K562 (cell line): ENCODE data around the gene FBN3. TPM values are rescaled to one million over a fixed set of nuclear protein-coding genes. Genes with fewer than 3 reads are reported as not detected.

Experiments
- ATAC-seq: fragments of 200-7000 bp; cut with Tn5 transposase; 3 replicates; pipeline ENCODE4 v1.9.1; 2020; ENCODE audit warnings: moderate library complexity
- BruUV-seq: library from RNA; stranded (reverse); fragments of 400-500 nt; replicated peaks from 2 replicates; lab custom pipeline; 2021; lab: Mats Ljungman, UMichigan
- CTCF ChIA-PET: fragments of 300-600 bp; formaldehyde crosslinking; extraction: SDS; loops from one replicate; lab custom pipeline; 2021; ENCODE audit warnings: low intra/inter-chr PET ratio; lab: Yijun Ruan, JAX
- POLR2A ChIA-PET: fragments of 300-600, 350-650 bp; sonication (Branson Sonifier 250); formaldehyde crosslinking; extraction: SDS; loops from one replicate; lab custom pipeline; 2021; ENCODE audit warnings: antibody characterized with exemption, inconsistent platforms; lab: Yijun Ruan, JAX
- DNase-seq, 4 experiments: peaks; one replicate each; pipeline versions ENCODE4 v3.0.0 to v3.0.0-alpha.2; 2011 to 2018; ENCODE audit warnings: low spot score in 3 of 4, mixed read lengths in 3 of 4; ENCODE audit errors: extremely low read depth in 1 of 4
- FAIRE-seq: peaks from 2 replicates; lab custom pipeline; 2011; peaks lifted over from hg19 to GRCh38; lab: Jason Lieb, UNC
- H2AFZ ChIP-seq: 2 replicates; pipeline ENCODE4 v1.6.0; 2011; ENCODE audit warnings: low read depth, low read length, control low read depth, inconsistent platforms
- H3K27ac ChIP-seq: fragments of 200-600 bp; 3 replicates; pipeline ENCODE4 v1.8.0; 2011; ENCODE audit warnings: low read depth, mild to moderate bottlenecking, control low read depth, inconsistent platforms, low read length, moderate library complexity, mixed read lengths; ENCODE audit errors: extremely low read depth
- H3K27me3 ChIP-seq, 2 experiments: fragments of 300-600 bp in 1 of 2; 2 replicates in 1 of 2; 3 replicates in 1 of 2; pipeline versions ENCODE4 v1.6.0 to v1.8.0; 2011; ENCODE audit warnings: inconsistent platforms in 2 of 2, low read length in 2 of 2, mild to moderate bottlenecking in 1 of 2, mixed read lengths in 1 of 2, moderate library complexity in 1 of 2; ENCODE audit not compliant: control insufficient read depth in 2 of 2, insufficient read depth in 2 of 2
- H3K36me3 ChIP-seq: fragments of 300-600 bp; 3 replicates; pipeline ENCODE4 v1.8.0; 2011; ENCODE audit warnings: mild to moderate bottlenecking, low read length, inconsistent platforms; ENCODE audit not compliant: control insufficient read depth, insufficient read depth
- H3K4me1 ChIP-seq, 2 experiments: fragments of 200-600 bp in 1 of 2; replicated peaks in 1 of 2; 2 replicates in 1 of 2; 3 replicates in 1 of 2; pipeline versions ENCODE4 v1.5.1 to v1.8.0; 2011; ENCODE audit warnings: inconsistent platforms in 2 of 2, low read length in 2 of 2, mild to moderate bottlenecking in 1 of 2, mixed read lengths in 1 of 2, moderate library complexity in 1 of 2; ENCODE audit not compliant: control insufficient read depth in 2 of 2, insufficient read depth in 2 of 2
- H3K4me2 ChIP-seq: 2 replicates; pipeline ENCODE4 v1.6.1; 2011; ENCODE audit warnings: low read length, control low read depth, inconsistent platforms, mixed read lengths; ENCODE audit not compliant: insufficient read depth
- H3K4me3 ChIP-seq: fragments of 200-600 bp; sonication (generic), shearing (Covaris generic); 2 replicates; pipeline ENCODE4 v1.5.1; 2016; ENCODE audit warnings: control low read depth, inconsistent platforms
- H3K79me2 ChIP-seq: fragments of 200-600 bp; 3 replicates; pipeline ENCODE4 v1.8.0; 2011; ENCODE audit warnings: low read length, inconsistent platforms; ENCODE audit not compliant: control insufficient read depth, insufficient read depth
- H3K9ac ChIP-seq, 2 experiments: 2 replicates each; pipeline versions ENCODE4 v1.6.0 to v1.6.1; 2011; ENCODE audit warnings: low read depth in 2 of 2, low read length in 2 of 2, control low read depth in 1 of 2, inconsistent platforms in 1 of 2, mild to moderate bottlenecking in 1 of 2, mixed read lengths in 1 of 2; ENCODE audit not compliant: insufficient read depth in 1 of 2
- H3K9me1 ChIP-seq: one replicate; pipeline ENCODE4 v1.6.0; 2011; ENCODE audit warnings: inconsistent platforms, mild to moderate bottlenecking, low read length, moderate library complexity; ENCODE audit not compliant: control insufficient read depth, insufficient read depth
- H3K9me3 ChIP-seq: replicated peaks from 2 replicates; pipeline ENCODE4 v1.5.1; 2011; ENCODE audit warnings: low read depth, low read length, inconsistent platforms; ENCODE audit not compliant: control insufficient read depth, insufficient read depth
- H4K20me1 ChIP-seq: replicated peaks from 2 replicates; pipeline ENCODE4 v1.6.1; 2011; ENCODE audit warnings: low read length, inconsistent platforms, mixed read lengths; ENCODE audit not compliant: control insufficient read depth, insufficient read depth
- COPS2 ChIP-seq: fragments of 450-650 bp; conservative IDR thresholded peaks from 2 replicates; pipeline ENCODE4 v1.6.1; 2016; ENCODE audit warnings: mild to moderate bottlenecking, moderate library complexity
- HNRNPH1 ChIP-seq: fragments of 200-400 bp; formaldehyde crosslinking; optimal IDR thresholded peaks from 2 replicates; pipeline ENCODE3; 2017; ENCODE audit warnings: low read depth, mild to moderate bottlenecking, low read length, moderate library complexity
- ILK ChIP-seq: fragments of 450-650 bp; IDR thresholded peaks from 2 replicates; pipeline ENCODE4 v1.6.1; 2016; ENCODE audit warnings: missing genetic modification characterization, low read depth, mild to moderate bottlenecking, missing compliant biosample characterization, moderate library complexity, borderline replicate concordance
- KAT7 ChIP-seq: sonication (generic); formaldehyde crosslinking; IDR thresholded peaks from 2 replicates; pipeline ENCODE4 v1.8.0; 2022; ENCODE audit warnings: missing genetic modification reagents, mild to moderate bottlenecking, borderline replicate concordance
- MYNN ChIP-seq, 2 experiments: sonication (generic); formaldehyde crosslinking in 1 of 2; IDR thresholded peaks; 2 replicates each; pipeline versions ENCODE4 v1.5.0 to v1.6.1; 2016 to 2020; ENCODE audit warnings: antibody characterized with exemption in 1 of 2, missing genetic modification reagents in 1 of 2
- PURB ChIP-seq: sonication (generic); formaldehyde crosslinking; IDR thresholded peaks from 2 replicates; pipeline ENCODE4 v1.9.0; 2021; ENCODE audit warnings: low read depth, mild to moderate bottlenecking, missing genetic modification reagents
- SMAD2 ChIP-seq: fragments of 150-350 bp; IDR thresholded peaks from 2 replicates; pipeline ENCODE4 v1.6.1; 2014; ENCODE audit warnings: low read depth, mild to moderate bottlenecking, low read length
- TCFL5 ChIP-seq: fragments of 250-450 bp; sonication (Bioruptor Pico); conservative IDR thresholded peaks from 2 replicates; pipeline ENCODE4 v1.6.1; 2021; ENCODE audit warnings: mild to moderate bottlenecking, moderate library complexity, matching md5 sums
- ZNF444 ChIP-seq: fragments of 250-450 bp; sonication (Bioruptor Pico); IDR thresholded peaks from 2 replicates; pipeline ENCODE4 v1.4.0; 2020; ENCODE audit warnings: mild to moderate bottlenecking, moderate library complexity
- ZNF778 ChIP-seq: fragments of 450-650 bp; formaldehyde crosslinking; IDR thresholded peaks from 2 replicates; pipeline ENCODE4 v1.4.0; 2020; ENCODE audit warnings: mild to moderate bottlenecking, moderate library complexity
- ZSCAN32 ChIP-seq: fragments of 450-650 bp; formaldehyde crosslinking; IDR thresholded peaks from 2 replicates; pipeline ENCODE4 v1.4.0; 2020; ENCODE audit warnings: mild to moderate bottlenecking, moderate library complexity
- WGBS: fragments of 100-300 bp; shearing (Covaris generic); methylation state at CpG from one replicate; pipeline ENCODE4 v1.1.6; 2016; ENCODE audit warnings: low coverage, mixed read lengths; ENCODE audit not compliant: insufficient coverage; ENCODE audit errors: missing lambda C conversion rate; 5-methylcytosine and 5-hydroxymethylcytosine counted together
- in situ Hi-C: fragments of 300-500 bp; cut with MboI; formaldehyde crosslinking; loops from 4 replicates; pipeline ENCODE4 v1.15.0; 2018; ENCODE audit warnings: inconsistent platforms, mixed read lengths
- intact Hi-C: fragments of 100-400 bp; cut with micrococcal nuclease; formaldehyde crosslinking; loops from 2 replicates; pipeline ENCODE4 v1.14.2; 2022
- polyA plus RNA-seq, 8 experiments: library from polyadenylated mRNA; depleted of rRNA in 4 of 8; stranded (reverse) in 5 of 8; unstranded in 3 of 8; fragments of >200 nt; fragmentation: Nextera tagmentation in 2 of 8; fragmentation: Illumina TruSeq in 1 of 8; extraction: Ambion mirVana in 2 of 8; extraction: Trizol in 1 of 8; gene quantifications; 2 replicates each; pipeline versions ENCODE4 v1.2.1 to v1.2.3, GENCODE V29; 2011 to 2014; ENCODE audit warnings: inconsistent platforms in 1 of 8, missing spikeins in 1 of 8
- total RNA-seq, 7 experiments: library from RNA; depleted of rRNA in 6 of 7; stranded (reverse); fragments of >200 nt in 6 of 7; fragmentation: Illumina TruSeq in 2 of 7; extraction: Trizol in 2 of 7; gene quantifications; 2 replicates each; pipeline versions ENCODE4 v1.2.1 to v1.2.3, GENCODE V29; 2011 to 2021; ENCODE audit warnings: low replicate concordance in 1 of 7
- TF ChIP-seq, protein P1 (sequence below): fragments of 250-450 bp; sonication (Bioruptor Pico); IDR thresholded peaks from 2 replicates; pipeline ENCODE4 v1.8.0; 2022; ENCODE audit warnings: moderate library complexity, mild to moderate bottlenecking, inconsistent platforms
- TF ChIP-seq, protein P2 (sequence below): fragments of 250-450 bp; sonication (Bioruptor Pico); IDR thresholded peaks from 2 replicates; pipeline ENCODE4 v1.8.0; 2022; ENCODE audit warnings: inconsistent platforms, mild to moderate bottlenecking, moderate library complexity, borderline replicate concordance

FBN3 gene
- total and polyA plus RNA-seq, 9 of the 15 experiments (the other 6 are each of a cell fraction or from before 2014, with no cell fraction given) = under 0.01 to 0.29 (median 0.01) TPM; not detected in 4

DNA sequence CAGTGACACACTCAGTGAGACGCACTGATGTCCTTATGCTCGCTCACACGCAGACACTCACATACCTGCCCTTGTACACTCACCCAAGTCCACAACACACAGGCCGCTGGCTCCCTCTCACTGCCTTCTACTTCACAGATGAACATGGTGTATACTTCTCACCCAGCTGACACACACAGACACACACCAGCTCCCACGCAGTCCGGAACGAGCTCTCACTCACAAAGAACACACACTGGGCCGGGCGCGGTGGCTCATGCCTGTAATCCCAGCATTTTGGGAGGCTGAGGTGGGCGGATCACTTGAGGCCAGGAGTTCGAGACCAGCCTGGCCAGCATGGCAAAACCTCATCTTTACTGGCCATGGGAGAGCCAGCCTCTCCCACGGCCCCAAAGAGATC lies 65.2 kb downstream of the FBN3 start (continued):
- TF ChIP-seq, protein P1, sequence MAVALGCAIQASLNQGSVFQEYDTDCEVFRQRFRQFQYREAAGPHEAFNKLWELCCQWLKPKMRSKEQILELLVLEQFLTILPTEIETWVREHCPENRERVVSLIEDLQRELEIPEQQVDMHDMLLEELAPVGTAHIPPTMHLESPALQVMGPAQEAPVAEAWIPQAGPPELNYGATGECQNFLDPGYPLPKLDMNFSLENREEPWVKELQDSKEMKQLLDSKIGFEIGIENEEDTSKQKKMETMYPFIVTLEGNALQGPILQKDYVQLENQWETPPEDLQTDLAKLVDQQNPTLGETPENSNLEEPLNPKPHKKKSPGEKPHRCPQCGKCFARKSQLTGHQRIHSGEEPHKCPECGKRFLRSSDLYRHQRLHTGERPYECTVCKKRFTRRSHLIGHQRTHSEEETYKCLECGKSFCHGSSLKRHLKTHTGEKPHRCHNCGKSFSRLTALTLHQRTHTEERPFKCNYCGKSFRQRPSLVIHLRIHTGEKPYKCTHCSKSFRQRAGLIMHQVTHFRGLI (CRISPR knock-in tag) = no peak
- TF ChIP-seq SMAD2 (no peak), PURB (CRISPR knock-in tag) (no peak), ZSCAN32 (no peak), HNRNPH1 (no peak), KAT7 (CRISPR knock-in tag) (no peak)

DNA sequence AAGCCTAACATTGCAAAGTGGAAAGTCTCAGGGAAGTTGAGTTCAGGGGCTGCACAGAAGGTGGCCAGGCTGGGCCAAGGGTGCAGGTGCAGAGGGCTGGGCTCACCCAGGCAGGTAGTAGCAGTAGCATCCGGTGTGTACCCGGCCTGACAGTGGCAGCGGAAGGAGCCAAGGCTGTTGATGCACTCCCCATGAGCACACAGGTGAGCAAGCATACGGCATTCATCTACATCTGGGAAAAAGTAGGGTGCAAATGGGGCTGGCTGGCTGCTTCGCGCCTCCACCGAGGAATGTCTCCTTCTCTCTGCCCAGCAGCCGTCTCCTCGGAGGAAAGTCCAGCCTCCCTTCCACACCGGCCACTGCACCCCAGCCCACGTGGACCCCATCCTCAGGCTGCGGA lies 66.3 kb downstream of the FBN3 start:
- Histone ChIP-seq H3K27me3 (no peaks in the 10 kb centered on the region), H3K9me1 (no peaks in the 10 kb centered on the region), H3K4me3 (no peak overlapping the region), H3K79me2 (no peaks in the 10 kb centered on the region), H3K4me1 (peaks cover 15 to 44% of the 10 kb centered on the region in 2 experiments), H3K9me3 (no peaks in the 10 kb centered on the region), H2AFZ (no peak overlapping the region), H3K9ac (peak overlapping the region in 1 of 2 experiments; percentile 31; a peak in 1 of 4 replicates), H3K4me2 (no peak overlapping the region), H3K27ac (no peak overlapping the region), H4K20me1 (no peaks in the 10 kb centered on the region), H3K36me3 (no peaks in the 10 kb centered on the region)
- 82% methylated on average over 7 of the region's 12 CpGs for WGBS
- in situ Hi-C loops (no loop called here), intact Hi-C loops (no loop called here)
- BruUV-seq = no TSS peak
- TF ChIP-seq ZNF778 (no peak), COPS2 (no peak), ILK (no peak), ZNF444 (CRISPR knock-in tag) (no peak), TCFL5 (CRISPR knock-in tag) (no peak), MYNN (IDR thresholded peaks at IDR 0.05) (no peak), MYNN (CRISPR knock-in tag; IDR thresholded peaks at IDR 0.05) (no peak)
- TF ChIP-seq, protein P2, sequence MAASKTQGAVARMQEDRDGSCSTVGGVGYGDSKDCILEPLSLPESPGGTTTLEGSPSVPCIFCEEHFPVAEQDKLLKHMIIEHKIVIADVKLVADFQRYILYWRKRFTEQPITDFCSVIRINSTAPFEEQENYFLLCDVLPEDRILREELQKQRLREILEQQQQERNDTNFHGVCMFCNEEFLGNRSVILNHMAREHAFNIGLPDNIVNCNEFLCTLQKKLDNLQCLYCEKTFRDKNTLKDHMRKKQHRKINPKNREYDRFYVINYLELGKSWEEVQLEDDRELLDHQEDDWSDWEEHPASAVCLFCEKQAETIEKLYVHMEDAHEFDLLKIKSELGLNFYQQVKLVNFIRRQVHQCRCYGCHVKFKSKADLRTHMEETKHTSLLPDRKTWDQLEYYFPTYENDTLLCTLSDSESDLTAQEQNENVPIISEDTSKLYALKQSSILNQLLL (CRISPR knock-in tag) = no peak
- ChIA-PET CTCF (no interaction called here), POLR2A (no interaction called here)
- DNase-seq = no peak
- no peak for ATAC-seq
- no peak for FAIRE-seq
